H1 (cell line): ENCODE data around the gene TIMP1. TPM values are rescaled to one million over a fixed set of nuclear protein-coding genes. Genes with fewer than 3 reads are reported as not detected.

Source experiments
- BACH1 ChIP-seq: IDR thresholded peaks from 2 replicates; pipeline ENCODE4 v1.6.1; 2012; ENCODE audit warnings: low read length, improper control_type of control experiment
- BCL11A ChIP-seq, 2 experiments: IDR thresholded peaks; one replicate each; pipeline ENCODE4 v1.6.1; 2011; ENCODE audit warnings: low read depth in 2 of 2, low read length in 2 of 2, mild to moderate bottlenecking in 2 of 2
- CREB1 ChIP-seq: IDR thresholded peaks from 2 replicates; pipeline ENCODE4 v1.6.1; 2012; ENCODE audit warnings: inconsistent platforms
- EP300 ChIP-seq, 2 experiments: IDR thresholded peaks; 1 replicate in 1 of 2; 2 replicates in 1 of 2; pipeline ENCODE4 v1.6.1; 2011 to 2012; ENCODE audit warnings: low read depth in 2 of 2, low read length in 2 of 2, mild to moderate bottlenecking in 2 of 2, borderline replicate concordance in 1 of 2, inconsistent platforms in 1 of 2, moderate library complexity in 1 of 2
- GABPA ChIP-seq: IDR thresholded peaks from 2 replicates; pipeline ENCODE4 v1.6.1; 2011; ENCODE audit warnings: mild to moderate bottlenecking, low read length, moderate library complexity, borderline replicate concordance; ENCODE audit not compliant: insufficient read depth
- SRF ChIP-seq: IDR thresholded peaks from 2 replicates; pipeline ENCODE4 v1.6.1; 2011; ENCODE audit warnings: mild to moderate bottlenecking, low read depth, low read length, moderate library complexity
- polyA plus RNA-seq, 7 experiments: library from polyadenylated mRNA; depleted of rRNA in 3 of 7; stranded (reverse) in 5 of 7; unstranded in 2 of 7; fragments of >200 nt in 5 of 7; fragments of 200-250 nt in 2 of 7; gene quantifications; 1 replicate in 5 of 7; 2 replicates in 1 of 7; 4 replicates in 1 of 7; pipeline versions ENCODE4 v1.2.1 to v1.2.3, GENCODE V29; 2011 to 2013; ENCODE audit warnings: missing spikeins in 2 of 7, mixed read lengths in 2 of 7
- total RNA-seq: library from RNA; stranded (reverse); fragmentation: NEBNext Ultra II Directional; extraction: Animal tissue kit (Norgen Biotek cat#: 25700); gene quantifications from 2 replicates; pipeline ENCODE4 v1.2.1, GENCODE V29; 2021
- TF ChIP-seq, protein P1 (sequence below), 3 experiments: IDR thresholded peaks; 1 replicate in 2 of 3; 2 replicates in 1 of 3; pipeline versions ENCODE4 v1.5.1 to v1.6.1; 2011; ENCODE audit warnings: low read length in 3 of 3, mild to moderate bottlenecking in 3 of 3, inconsistent platforms in 2 of 3, low read depth in 1 of 3, moderate library complexity in 1 of 3; ENCODE audit not compliant: insufficient read depth in 1 of 3; ENCODE audit errors: control extremely low read depth in 1 of 3

Gene TIMP1
- total and polyA plus RNA-seq, 2 of the 8 experiments (the other 6 are each of a cell fraction or from before 2014, with no cell fraction given): 58.6 to 142 TPM

DNA sequence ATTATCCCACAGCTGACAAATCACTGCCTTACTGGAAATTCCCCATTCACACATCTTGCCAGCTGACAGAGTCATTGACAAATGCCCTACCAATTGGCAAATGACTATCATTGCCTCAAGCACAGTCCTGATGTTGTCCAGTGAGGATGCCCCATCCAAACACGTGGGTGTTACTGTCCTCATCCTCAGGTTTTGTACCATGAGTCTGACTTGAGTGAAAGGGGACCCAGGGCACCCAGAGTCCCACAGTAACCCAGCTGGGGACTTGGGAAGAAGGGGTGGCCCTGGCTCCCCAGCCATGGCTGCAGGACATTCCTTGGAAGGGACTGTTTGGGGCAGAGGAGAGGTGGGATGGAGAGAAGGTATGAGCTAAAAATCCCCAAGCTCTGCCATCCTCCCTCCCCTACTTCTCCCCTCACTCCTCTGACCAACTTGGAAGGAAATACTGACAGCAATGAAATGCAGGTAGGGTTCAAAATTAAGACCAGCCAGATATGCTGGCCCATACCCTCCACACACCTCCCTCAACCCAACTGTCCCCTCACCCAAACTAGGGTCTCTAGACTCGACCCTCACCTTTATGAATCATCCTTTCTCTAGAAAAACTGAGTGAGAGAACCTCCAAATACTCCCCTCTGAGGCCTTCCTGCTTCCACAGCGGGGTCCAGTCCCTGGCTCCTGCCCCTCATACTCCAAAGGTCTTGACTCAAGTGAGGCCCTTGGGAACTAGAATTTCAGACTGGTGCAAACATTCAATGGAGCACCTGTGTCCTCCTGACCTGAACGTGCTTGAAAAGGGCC lies 5.1 kb downstream of the TIMP1 start (continued):
- no peak for TF ChIP-seq BACH1
- no peak for TF ChIP-seq BCL11A (IDR thresholded peaks at IDR 0.05; ENCODE audit: low read depth in 2 of 2, low read length in 2 of 2)
- TF ChIP-seq GABPA: no peak
- no peak for TF ChIP-seq SRF
- TF ChIP-seq, protein P1, sequence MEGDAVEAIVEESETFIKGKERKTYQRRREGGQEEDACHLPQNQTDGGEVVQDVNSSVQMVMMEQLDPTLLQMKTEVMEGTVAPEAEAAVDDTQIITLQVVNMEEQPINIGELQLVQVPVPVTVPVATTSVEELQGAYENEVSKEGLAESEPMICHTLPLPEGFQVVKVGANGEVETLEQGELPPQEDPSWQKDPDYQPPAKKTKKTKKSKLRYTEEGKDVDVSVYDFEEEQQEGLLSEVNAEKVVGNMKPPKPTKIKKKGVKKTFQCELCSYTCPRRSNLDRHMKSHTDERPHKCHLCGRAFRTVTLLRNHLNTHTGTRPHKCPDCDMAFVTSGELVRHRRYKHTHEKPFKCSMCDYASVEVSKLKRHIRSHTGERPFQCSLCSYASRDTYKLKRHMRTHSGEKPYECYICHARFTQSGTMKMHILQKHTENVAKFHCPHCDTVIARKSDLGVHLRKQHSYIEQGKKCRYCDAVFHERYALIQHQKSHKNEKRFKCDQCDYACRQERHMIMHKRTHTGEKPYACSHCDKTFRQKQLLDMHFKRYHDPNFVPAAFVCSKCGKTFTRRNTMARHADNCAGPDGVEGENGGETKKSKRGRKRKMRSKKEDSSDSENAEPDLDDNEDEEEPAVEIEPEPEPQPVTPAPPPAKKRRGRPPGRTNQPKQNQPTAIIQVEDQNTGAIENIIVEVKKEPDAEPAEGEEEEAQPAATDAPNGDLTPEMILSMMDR (IDR thresholded peaks at IDR 0.05; ENCODE audit: control extremely low read depth in 1 of 3, insufficient read depth in 1 of 3, low read depth in 1 of 3, low read length in 3 of 3): no peak
- TF ChIP-seq CREB1: no peak
- no peak for TF ChIP-seq EP300 (IDR thresholded peaks at IDR 0.05; ENCODE audit: borderline replicate concordance in 1 of 2, low read depth in 2 of 2, low read length in 2 of 2)
- TF ChIP-seq, all 59 proteins: peak for 0
